GM18951 (cell line): ENCODE measurements around the gene ABHD17A.

Source experiments
- POLR2A ChIP-seq: IDR thresholded peaks from 4 replicates; pipeline ENCODE4 v1.6.1; 2011; ENCODE audit warnings: mild to moderate bottlenecking; ENCODE audit not compliant: insufficient read length, insufficient read depth; ENCODE audit errors: extremely low read depth
- in situ Hi-C: fragments of 300-500 bp; cut with MboI; formaldehyde crosslinking; loops from one replicate; pipeline ENCODE4 v1.12.0; 2022; ENCODE audit warnings: low sequenced_read_pairs, mixed read lengths, inconsistent platforms; ENCODE audit not compliant: unreplicated experiment

The ABHD17A gene

DNA sequence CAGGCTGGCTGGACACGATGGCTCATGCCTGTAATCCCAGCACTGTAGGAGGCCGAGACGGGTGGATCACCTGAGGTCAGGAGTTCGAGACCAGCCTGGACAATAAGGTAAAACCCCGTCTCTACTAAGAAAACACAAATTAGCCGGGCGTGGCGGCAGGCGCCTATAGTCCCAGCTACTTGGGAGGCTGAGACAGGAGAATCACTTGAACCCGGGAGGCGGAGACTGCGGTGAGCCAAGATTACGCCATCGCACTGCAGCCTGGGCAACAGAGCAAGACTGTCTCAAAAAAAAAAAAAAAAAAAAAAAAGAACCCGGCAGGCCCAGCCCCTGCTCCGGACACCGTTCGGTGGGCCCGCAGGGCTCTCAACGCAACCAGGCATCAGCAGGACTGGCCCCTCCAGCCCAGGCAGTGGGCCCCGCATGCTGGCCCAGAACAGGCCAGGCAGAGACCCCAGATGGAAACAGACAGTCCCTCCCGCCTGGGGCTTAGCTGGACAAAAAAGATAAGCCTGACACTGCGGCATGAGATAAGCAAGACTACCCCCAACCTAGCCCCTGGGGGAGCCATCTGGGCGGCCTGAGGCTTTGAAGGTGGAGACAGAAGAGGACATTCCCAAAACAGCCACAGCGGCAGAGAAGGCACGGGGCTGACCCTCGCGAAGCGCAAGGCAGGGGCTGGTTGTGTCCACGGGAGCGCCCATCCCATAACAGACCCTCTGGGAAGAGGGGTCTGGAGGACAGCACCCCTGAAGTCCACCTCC, 48.7 kb downstream of the ABHD17A start:
- no peak for TF ChIP-seq POLR2A
- in situ Hi-C loops: no loop called here

DNA sequence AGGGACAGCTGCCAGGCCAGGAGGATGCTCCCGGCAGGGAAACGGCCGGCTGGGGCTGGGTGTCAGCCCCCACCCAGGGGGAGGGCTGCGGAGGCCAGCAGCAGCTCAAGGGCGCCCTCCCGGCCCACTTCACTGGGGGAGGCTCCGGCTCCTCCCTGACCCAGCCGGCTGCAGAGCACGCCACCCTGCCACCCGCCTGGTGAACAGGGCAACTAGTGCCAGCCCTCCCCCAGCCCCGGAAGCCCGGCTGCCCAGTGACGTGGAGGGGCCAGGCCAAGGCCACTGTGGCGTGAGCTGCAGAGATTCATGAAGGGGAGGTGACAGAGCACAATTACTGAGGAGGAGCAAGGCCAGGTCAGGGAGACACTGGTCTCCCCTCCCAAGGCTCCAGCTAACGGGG, 51.8 kb downstream of the ABHD17A start:
- in situ Hi-C loops: no loop called here
- no peak for TF ChIP-seq POLR2A

DNA sequence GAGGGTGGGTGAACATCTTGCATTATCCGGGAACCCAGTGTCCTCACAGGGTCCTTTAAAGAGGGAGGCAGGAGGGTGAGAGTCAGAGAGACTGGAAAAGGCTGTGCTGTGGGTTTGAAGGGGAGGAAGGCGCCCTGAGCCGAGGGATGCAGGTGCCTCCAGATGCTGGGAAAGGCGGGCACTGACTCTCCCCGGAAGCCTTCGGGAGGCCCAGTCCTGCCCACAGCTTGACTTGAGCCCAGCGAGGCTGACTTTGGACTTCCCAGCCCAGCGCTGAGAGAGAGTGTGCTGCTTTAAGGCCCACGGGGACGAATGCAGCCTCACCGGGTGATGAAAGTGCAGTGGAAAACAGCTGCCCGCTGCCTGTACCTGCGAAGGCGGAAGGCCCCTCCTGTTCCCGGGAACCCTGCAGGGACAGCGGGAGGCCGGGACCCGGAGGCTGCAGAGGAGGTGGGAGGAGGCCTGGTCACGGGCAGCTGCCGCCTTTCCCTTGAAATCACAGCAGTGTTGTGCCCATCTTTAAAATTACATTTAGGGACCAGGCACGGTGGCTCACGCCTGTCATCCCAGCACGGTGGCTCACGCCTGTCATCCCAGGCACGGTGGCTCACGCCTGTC, 53.1 kb downstream of the ABHD17A start:
- in situ Hi-C loops: no loop called here
- no peak for TF ChIP-seq POLR2A

DNA sequence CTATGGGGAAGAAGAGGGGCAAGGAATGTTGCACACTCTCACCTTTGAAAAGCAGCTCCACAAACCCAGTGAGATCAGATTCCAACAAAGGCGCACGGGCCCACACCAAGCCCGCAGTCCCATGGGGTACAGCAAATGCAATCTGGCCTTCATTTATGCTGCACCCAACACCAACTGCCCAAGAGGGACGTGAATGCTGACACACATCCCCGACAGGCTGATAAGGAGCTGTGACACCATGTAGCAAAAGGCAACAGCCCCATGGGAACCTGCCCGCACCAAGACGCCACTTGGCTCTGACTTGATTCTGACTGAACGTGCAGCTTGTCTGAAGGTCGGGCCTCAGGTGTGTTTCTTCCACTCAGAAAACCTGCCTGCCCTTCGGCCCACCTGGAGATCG, 54.3 kb downstream of the ABHD17A start:
- in situ Hi-C loops: no loop called here
- TF ChIP-seq POLR2A: no peak

- no peak for TF ChIP-seq POLR2A
- in situ Hi-C loops: no loop called here
Observed at GRCh38 chr19:1830568-1830967, 54.7 kb downstream of the ABHD17A start.

GRCh38 chr19:1829958-1830357, 55.3 kb downstream of the ABHD17A start:
- no peak for TF ChIP-seq POLR2A
- in situ Hi-C loops: no loop called here

DNA sequence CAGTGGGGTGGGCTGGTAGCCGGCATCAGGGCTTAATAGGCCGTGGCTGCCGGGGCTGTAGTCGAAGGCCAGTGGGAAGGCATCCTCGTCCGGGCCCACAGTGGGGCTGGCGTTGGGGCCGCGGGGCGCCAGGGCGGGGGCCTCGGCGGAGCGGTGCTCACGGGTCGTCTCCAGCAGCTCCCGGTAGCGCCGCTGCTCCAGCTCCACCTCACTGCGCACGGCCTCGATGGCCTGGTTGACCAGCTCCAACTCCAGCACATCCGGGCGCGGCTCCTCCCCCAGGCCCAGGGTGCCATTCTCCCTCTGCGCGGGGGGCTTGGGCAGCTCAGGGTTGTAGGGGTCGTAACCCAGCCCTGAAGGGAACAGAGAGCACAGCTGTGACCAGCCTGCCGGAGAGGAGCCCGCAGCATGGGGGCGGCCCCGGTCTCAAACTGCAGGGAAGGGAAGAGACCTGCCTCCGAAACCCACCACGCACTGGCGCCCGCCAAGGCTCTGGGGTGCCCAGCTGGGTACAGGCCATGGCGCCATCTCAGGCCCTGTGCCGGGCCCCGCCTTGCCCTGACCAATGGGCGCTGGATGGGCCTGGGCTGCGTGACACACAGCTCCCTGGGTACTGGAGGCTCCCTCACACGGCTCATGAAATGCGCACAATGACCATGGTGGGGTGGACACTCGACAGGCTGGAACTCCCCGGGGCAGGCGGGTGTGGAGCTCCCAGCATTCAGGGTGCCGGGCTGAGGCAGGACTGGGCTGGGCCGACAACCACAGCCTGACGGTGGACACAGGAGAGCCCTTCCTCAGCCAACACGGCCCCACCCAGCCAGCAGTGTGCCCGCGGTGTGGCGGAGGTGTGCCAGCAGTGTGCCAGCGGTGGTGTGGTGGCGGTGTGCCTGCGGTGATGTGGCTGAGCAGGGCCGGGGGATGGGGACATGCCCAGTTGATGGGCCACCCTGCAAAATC, 56.7 kb downstream of the ABHD17A start:
- in situ Hi-C loops: no loop called here
- TF ChIP-seq POLR2A: no peak

GRCh38 chr19:1827566-1828278, 57.6 kb downstream of the ABHD17A start:
- no peak for TF ChIP-seq POLR2A
- in situ Hi-C loops: no loop called here
